GM18867 (cell line): ENCODE measurements around the gene MAST4.

Experiments used
- ATAC-seq: cut with Tn5 transposase; IDR thresholded peaks from one replicate; pipeline ENCODE4 v1.9.1; 2021; ENCODE audit warnings: mild to moderate bottlenecking, moderate library complexity; ENCODE audit not compliant: unreplicated experiment

Gene MAST4

GRCh38 chr5:67195406-67196275, 599.4 kb downstream of the MAST4 start:
- ATAC-seq, result peak; percentile 36

- ATAC-seq, result peak; percentile 36
Observed at GRCh38 chr5:67196537-67197059, 600.4 kb downstream of the MAST4 start, which contains the start of gene CD180. Gene CD180, minus strand, starts transcription at chr5:67196799. Its CDS starts 158 bp downstream, at chr5:67196641.

DNA sequence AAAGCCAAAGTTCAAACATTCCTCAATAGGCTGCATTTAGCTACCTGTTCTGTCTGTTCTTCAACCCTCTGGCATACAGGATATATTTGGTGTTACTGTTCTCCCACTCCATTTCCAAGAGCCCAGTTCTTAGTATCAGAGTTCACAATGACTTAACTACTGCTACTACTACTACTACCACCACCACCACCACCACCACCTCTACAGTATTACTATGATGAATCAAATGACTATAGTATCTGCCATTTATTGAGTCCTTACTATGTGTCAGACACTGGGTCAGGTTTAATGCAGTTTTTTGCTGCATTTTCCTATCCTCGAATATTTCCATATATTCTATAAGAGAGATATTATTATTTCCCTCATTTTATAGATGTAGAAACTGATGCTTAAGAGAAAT, 601.3 kb downstream of the MAST4 start:
- ATAC-seq, result no peak

DNA sequence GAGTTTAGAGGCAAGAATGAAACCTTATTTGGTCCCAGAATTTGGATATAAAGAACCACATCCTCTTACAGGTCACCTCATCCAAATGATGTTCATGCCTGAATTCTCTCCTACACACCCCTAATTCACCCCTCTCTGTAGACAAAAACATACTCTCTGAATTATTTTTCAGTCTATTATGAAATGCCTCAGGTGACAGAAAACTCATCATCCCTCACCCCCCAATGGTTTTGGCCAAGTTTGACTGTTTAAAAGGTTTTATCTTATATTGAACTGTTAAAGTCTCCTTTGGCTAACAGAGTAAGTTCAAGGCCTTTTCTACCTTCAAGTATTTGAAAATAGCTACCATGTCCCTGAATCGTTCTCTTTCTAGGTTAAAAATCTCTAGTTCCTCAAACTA, 602.7 kb downstream of the MAST4 start:
- no peak for ATAC-seq

DNA sequence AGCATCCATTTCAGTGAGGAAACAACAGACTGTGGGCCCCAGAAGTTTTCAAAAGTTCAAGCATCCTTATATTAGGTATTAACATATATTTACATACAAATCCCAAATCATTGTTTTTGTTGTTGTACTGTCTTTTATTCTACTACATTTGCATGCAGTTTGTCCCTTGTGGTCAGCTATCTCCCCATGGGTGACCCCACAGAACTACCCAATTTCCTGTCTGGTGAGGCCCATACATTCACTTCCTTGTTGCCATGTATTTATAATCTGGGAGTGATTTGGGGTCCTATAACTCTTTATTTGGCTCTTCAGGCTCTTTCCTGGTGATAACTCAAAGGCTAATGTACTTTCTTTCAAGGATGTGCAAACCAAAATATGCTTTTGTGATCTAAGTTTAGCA, 603.7 kb downstream of the MAST4 start:
- ATAC-seq, result no peak

DNA sequence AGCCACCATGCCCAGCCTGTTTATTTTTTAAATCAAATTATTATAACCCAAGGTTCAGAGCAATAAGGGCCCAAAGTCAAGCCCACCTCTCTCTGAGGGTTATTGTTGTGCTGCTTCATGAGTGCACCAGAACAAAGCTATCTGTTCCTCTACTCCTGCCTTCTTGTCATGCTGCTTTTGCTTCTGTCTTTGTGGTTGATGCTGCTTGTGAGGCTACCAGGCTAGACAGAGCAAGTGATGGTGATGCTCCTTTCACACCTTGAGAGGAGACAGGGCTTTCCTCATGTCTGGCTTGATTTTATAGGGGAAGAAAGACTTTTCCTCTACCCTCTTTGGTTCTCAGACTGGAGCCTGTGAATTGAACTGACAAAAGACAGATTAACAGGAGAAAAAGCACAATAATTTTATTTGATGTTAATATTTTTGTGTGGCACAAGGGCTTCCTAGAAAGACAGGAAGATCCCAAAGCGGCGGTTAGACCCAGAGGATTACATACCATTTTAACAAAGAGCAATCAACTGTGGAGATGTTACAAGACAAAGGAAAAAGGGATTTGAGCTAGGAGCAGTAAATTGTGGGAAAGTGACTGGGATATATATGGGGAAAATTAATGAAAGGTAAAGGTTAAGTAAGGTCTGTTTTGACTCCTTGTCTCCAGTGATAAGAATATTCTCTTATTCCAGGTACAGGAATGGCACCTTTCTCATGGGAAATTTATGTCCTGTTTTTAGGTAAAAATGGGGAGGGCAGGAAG, 604.8 kb downstream of the MAST4 start:
- ATAC-seq, result peak; percentile 41

DNA sequence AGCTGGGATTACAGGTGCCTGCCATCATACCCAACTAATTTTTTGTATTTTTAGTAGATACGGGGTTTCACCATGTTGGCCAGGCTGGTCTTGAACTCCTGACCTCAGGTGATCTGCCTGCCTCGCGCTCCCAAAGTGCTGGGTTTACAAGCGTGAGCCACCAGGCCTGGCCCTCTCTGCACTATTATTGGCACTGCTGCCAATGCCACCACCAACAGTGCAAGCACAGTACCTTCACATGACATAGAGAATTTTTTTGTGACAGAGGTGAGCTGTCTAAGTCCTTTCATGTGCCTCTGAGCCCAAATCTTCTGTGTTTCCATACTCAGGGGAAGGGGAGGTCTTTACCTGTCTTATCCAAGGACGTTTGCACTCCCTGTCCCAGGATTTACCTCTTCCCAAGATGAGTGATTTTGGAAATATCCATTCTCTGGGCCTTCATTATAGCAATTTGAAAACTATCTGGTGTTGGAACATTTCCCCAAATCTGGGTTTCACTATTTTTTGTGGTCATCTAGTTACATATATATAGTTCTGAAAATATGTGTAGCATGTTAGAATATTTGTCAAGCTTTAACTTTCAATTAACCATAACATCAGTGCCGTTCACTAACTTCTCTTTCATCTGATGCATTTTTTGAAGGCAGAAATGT, 605.8 kb downstream of the MAST4 start:
- peak; percentile 18 for ATAC-seq

DNA sequence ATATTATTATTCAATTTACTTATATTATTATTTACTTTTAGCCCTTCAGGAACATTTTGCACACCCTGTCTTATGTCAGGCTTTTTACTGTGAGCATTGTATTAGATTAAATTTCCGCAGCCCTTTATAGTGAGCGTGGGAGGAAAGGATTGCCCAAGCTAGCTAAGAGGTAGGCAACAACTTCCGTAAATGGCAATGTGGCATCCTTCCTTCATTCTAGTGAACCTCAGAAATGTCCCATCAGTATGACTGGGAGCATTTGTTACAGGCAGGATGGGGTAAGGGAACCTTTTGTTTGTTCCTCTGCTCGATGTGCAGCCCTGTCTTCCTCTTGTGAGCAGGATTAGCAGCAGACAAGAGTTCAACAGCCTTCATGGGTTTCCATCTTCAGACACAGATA, 606.6 kb downstream of the MAST4 start:
- ATAC-seq, result no peak

- no peak for ATAC-seq
Observed at GRCh38 chr5:67203701-67204074, 607.5 kb downstream of the MAST4 start.

DNA sequence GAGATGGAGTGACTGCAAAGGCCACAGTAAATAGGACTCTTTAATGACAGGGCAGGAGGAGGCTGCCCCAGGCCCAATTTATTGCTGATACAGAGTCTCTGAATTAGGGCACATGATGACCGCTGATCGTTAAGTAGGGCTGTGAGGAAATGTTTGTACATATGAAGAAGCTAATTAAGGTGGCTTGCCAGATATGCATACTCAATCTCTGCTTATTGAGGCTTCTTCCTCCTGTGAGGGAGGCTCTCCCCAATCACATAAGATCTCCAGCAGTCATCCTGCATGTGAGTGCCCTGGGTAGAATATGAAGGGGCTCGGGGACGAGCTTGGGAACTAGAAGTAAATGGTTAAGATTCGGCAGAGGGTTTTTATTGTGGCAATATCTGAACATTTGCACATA, 608.6 kb downstream of the MAST4 start:
- ATAC-seq, result no peak

DNA sequence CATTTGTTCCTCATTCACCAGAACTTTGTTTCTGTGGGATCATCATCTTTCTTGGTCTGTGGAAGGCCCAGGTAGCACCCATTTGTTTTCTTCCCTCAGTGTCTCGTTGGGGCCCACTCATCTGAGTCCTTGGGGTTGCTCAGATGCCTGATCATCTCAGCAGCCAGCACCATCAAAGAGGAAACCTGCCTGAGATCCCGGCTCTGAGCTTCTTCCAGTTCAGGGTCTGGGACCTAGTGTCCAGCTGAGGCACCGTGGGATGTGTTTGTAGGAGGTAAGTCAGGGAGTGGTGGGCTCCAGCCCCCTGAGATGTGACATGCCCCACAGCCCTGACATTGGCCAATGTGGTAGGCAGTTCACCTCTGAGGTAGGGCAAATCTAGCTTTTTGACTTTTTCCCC, 609.8 kb downstream of the MAST4 start:
- no peak for ATAC-seq

GRCh38 chr5:67206461-67206860, 610.3 kb downstream of the MAST4 start:
- ATAC-seq, result peak; percentile 42

DNA sequence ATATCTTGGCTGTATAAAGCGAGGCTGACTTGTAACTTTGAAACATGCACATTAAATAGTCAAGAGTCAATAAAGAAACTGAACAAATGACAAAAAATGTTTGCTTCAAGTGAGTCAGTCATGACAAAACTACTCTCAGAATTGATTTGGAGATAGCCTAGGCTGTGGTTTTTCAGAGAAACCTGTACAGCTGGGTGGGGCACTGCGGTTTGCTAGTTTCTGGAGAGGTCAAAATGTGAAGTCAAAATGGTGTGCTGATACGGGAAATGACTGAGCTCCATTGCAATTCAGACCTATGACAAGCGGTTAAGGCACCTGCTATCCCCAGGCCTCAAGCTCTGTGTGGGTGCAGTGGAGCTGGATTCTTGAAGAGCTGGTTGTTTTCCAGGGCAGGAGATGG, 610.7 kb downstream of the MAST4 start:
- peak; percentile 85 for ATAC-seq

- ATAC-seq, result no peak
Observed at GRCh38 chr5:67208403-67208802, 612.2 kb downstream of the MAST4 start.

DNA sequence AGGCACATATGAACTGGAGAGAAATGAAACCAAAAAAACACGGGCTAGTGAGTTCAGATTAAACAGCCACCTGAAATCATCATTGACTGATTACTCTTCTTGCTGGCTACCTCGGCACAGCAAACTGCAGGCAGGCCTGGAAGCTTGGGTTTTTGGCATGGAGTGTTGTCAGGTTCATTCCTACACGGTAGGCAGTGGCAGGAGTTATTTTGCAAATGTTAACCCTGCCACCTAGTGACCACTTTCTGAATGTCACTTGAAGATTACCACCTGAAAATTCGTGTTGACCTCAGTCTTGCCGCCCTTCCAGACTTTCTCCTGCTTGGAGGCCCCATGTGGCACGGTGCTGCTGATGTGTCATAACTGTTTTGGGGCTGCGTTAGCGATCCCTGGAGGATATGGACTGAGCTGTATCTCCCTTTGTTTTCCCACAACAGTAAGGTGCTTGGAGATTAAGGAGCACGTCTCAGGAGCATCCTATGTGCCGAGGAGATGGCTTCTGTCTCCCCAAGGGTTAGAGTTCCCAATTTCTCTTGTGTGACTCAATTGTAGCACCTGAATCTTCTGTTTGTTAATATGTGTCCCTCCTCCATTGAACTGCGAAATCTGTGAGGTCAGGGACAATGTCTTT, 613.1 kb downstream of the MAST4 start:
- ATAC-seq, result peak; percentile 25

GRCh38 chr5:67211926-67212325, 615.7 kb downstream of the MAST4 start:
- ATAC-seq, result no peak

- no peak for ATAC-seq
Observed at GRCh38 chr5:67214036-67214435, 617.8 kb downstream of the MAST4 start.

GRCh38 chr5:67214707-67215447, 618.7 kb downstream of the MAST4 start:
- no peak for ATAC-seq

- ATAC-seq, result peak; percentile 99
Observed at GRCh38 chr5:67215519-67216471, 619.6 kb downstream of the MAST4 start.
